GM18858 (cell line): ENCODE data around the gene DLX5.

ENCODE experiments used
- ATAC-seq: cut with Tn5 transposase; IDR thresholded peaks from one replicate; pipeline ENCODE4 v1.9.1; 2021; ENCODE audit not compliant: unreplicated experiment

Gene DLX5

GRCh38 chr7:96992192-96993005 lies 32.2 kb downstream of the DLX5 start:
- no peak for ATAC-seq

GRCh38 chr7:96991546-96992191 lies 33.0 kb downstream of the DLX5 start:
- no peak for ATAC-seq

- no peak for ATAC-seq
These were observed 34.7 kb downstream of the DLX5 start for GRCh38 chr7:96989859-96990317.

- ATAC-seq, result no peak
These were observed 35.3 kb downstream of the DLX5 start for GRCh38 chr7:96989241-96989858.

GRCh38 chr7:96987719-96988118 lies 36.9 kb downstream of the DLX5 start:
- no peak for ATAC-seq

GRCh38 chr7:96986901-96987300 lies 37.7 kb downstream of the DLX5 start:
- no peak for ATAC-seq

- ATAC-seq, result no peak
These were observed 38.6 kb downstream of the DLX5 start for GRCh38 chr7:96985992-96986391.

GRCh38 chr7:96982586-96982985 lies 42.0 kb downstream of the DLX5 start:
- ATAC-seq, result no peak

GRCh38 chr7:96979551-96980276 lies 44.9 kb downstream of the DLX5 start:
- ATAC-seq, result no peak

GRCh38 chr7:96977445-96977844 lies 47.2 kb downstream of the DLX5 start:
- no peak for ATAC-seq

GRCh38 chr7:96976106-96976505 lies 48.5 kb downstream of the DLX5 start:
- ATAC-seq, result no peak

- no peak for ATAC-seq
These were observed 50.6 kb downstream of the DLX5 start for GRCh38 chr7:96973986-96974385.

GRCh38 chr7:96970739-96971138 lies 53.9 kb downstream of the DLX5 start:
- ATAC-seq, result no peak
